HG02623 (cell line): ENCODE data around the gene CASS4.
"Not testable (repeated sequence)": the region's sequence is repeated elsewhere in the genome, so short reads cannot be mapped to it uniquely, and the experiment has no call there.

Experiments used
- ATAC-seq: cut with Tn5 transposase; IDR thresholded peaks from one replicate; pipeline ENCODE4 v1.9.1; 2021; ENCODE audit warnings: moderate library complexity; ENCODE audit not compliant: unreplicated experiment

CASS4 gene

GRCh38 chr20:56392132-56392880, 19.8 kb upstream of the CASS4 start, which contains the start of the genes AURKA and CSTF1:
Gene AURKA (minus strand): TSS chr20:56392215. CDS start chr20:56388197, 4,018 bp downstream.
Gene CSTF1 (plus strand): TSS chr20:56392645. CDS start chr20:56395553, 2,908 bp downstream.
- ATAC-seq, result peak; percentile 88

- ATAC-seq, result no peak
Observed at GRCh38 chr20:56392881-56393482, 19.1 kb upstream of the CASS4 start.

- ATAC-seq, result no peak
Observed at GRCh38 chr20:56393653-56394052, 18.4 kb upstream of the CASS4 start.

- ATAC-seq, result no peak
Observed at GRCh38 chr20:56395166-56395565, 16.9 kb upstream of the CASS4 start.

GRCh38 chr20:56400001-56400640, 11.9 kb upstream of the CASS4 start:
- no peak for ATAC-seq

GRCh38 chr20:56403465-56403864, 8.6 kb upstream of the CASS4 start:
- ATAC-seq, result no peak

- ATAC-seq, result not testable (repeated sequence)
Observed at GRCh38 chr20:56405356-56405755, 6.7 kb upstream of the CASS4 start.

- ATAC-seq, result no peak
Observed at GRCh38 chr20:56406910-56407309, 5.2 kb upstream of the CASS4 start.

- no peak for ATAC-seq
Observed at GRCh38 chr20:56409521-56409920, 2.5 kb upstream of the CASS4 start.

GRCh38 chr20:56409956-56410355, 2.1 kb upstream of the CASS4 start:
- no peak for ATAC-seq

GRCh38 chr20:56411287-56411686, 773 bp upstream of the CASS4 start:
- ATAC-seq, result not testable (repeated sequence)

GRCh38 chr20:56412473-56412790, 372 bp downstream of the CASS4 start:
- ATAC-seq, result no peak

- ATAC-seq, result no peak
Observed at GRCh38 chr20:56412949-56413348, 889 bp downstream of the CASS4 start.

- no peak for ATAC-seq
Observed at GRCh38 chr20:56414842-56415765, 3.0 kb downstream of the CASS4 start.

GRCh38 chr20:56417402-56417801, 5.3 kb downstream of the CASS4 start:
- no peak for ATAC-seq

- no peak for ATAC-seq
Observed at GRCh38 chr20:56417911-56418310, 5.9 kb downstream of the CASS4 start.

- no peak for ATAC-seq
Observed at GRCh38 chr20:56418385-56418861, 6.4 kb downstream of the CASS4 start.

GRCh38 chr20:56420028-56420427, 8.0 kb downstream of the CASS4 start:
- ATAC-seq, result no peak

GRCh38 chr20:56420940-56421688, 9.1 kb downstream of the CASS4 start:
- ATAC-seq, result no peak
